HG03159 (cell line): Measurements from ENCODE around the gene XRCC3.
"Not testable (repeated sequence)": the region's sequence is repeated elsewhere in the genome, so short reads cannot be mapped to it uniquely, and the experiment has no call there.

Experiments
- ATAC-seq: cut with Tn5 transposase; IDR thresholded peaks from one replicate; pipeline ENCODE4 v1.9.1; 2021; ENCODE audit warnings: mild to moderate bottlenecking, moderate library complexity; ENCODE audit not compliant: unreplicated experiment

Gene XRCC3

DNA sequence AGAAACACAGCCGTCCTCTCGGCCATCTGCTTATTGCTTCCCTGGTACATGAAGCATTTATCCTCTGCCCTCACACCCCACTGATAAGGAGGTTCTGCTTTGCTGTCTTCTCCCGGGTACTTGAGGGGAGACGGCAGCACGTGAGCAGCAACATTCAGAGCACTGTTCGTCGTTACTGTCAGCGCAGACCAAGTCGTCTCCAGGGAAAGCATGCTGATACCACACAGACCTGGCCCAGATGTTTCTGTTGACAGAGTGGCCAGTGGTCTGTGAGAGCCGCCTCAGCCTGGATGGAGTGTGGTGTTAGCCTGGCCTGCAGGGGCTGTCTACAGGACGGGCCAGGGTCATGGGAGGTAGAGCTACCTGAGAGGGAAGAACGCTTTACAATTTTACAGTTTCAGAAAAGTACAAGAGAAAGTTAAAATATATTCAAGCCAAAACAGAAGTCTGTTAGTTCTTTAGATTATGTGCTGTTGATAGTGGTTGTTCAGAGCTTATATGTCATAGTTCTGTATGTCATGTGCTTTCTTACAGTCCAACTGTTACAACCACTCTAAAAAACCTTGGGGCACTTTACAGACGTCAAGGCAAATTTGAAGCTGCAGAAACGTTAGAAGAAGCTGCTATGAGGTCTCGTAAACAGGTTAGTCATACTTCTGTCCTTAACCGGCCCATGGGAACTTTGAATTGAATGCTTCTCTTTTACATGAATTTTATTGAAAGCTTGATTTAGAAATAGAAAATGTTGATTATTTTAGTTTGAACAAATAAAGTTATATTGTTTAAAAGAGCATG, 38.2 kb downstream of the XRCC3 start:
- ATAC-seq: no peak

- ATAC-seq: no peak
These were observed 39.3 kb downstream of the XRCC3 start for GRCh38 chr14:103675957-103676356.

GRCh38 chr14:103671911-103672310, 43.3 kb downstream of the XRCC3 start:
- ATAC-seq: no peak

DNA sequence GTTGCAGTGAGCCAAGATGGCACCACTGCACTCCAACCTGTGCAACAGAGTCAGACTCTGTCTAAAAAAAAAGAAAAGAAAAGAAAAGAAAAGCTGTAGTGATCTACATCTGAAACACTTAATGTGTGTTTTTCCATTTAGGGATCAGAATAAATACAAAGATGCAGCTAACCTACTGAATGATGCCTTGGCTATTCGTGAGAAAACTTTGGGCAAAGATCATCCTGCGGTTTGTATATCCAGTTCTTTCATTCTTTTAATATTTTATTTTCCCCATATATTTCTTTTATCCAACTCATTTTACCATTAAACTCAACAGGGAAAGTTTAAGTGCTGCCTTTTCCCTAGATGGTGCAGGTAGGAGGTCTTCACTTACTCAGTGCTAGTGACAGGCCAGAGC, 45.9 kb downstream of the XRCC3 start:
- ATAC-seq: no peak

DNA sequence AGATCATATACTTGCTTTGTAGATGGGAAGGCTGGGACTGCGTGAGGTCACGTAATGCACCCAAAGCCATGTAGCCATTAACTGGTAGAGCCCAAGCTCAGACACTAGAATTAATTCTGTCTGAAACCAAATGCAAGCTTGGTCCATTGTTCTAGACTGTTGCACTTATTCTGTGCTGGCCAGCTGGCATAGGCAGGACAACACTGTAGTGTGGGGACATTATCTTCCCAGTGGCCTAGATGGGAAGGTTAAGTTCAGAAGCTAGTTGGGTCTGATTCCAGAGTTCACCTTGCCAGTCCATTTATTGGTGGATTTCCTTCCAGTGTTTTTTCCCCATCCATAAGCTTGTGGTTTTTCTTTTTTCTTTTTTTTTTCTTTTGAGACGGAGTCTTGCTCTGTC, 47.1 kb downstream of the XRCC3 start:
- ATAC-seq: no peak

DNA sequence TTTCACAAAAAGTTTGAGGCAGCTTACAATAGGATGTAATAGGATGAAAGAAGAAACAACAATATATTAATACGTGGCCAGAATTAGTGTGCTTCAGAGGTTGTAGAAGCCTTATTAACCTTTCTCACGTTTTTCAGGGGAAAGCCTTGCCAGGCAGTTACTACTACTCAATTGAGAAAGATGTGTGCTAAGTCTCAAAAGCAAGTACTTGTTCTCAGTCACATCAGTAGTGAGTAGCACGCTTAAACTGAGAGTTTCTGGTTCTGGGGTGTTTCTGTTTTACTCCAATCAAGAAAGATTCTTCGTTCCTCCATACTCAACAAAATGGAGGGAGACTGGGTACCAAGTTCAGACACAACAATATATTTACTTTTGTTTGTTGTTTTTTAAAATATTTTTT, 47.6 kb downstream of the XRCC3 start:
- ATAC-seq: no peak

- ATAC-seq: no peak
These were observed 51.7 kb downstream of the XRCC3 start for GRCh38 chr14:103663506-103663905.

- ATAC-seq: no peak
These were observed 52.7 kb downstream of the XRCC3 start for GRCh38 chr14:103662591-103662990.

DNA sequence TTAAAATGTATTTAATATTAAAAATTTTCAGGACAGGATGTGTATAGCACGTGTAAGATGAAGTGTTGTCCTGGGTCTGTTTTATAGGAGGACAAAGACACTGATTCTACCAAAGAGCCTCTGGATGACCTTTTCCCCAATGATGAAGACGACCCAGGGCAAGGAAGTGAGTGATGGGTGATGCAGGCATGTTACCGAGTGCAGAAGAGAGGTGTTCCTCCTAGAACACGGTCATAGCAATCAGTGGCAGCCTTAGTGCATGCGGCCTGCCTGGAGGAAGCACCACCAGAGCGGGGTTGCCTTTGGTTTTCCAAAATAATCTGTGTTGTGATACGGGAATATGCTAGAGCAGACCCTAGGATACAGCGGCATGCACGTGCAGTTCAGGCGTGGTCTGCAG, 53.2 kb downstream of the XRCC3 start:
- no peak for ATAC-seq

DNA sequence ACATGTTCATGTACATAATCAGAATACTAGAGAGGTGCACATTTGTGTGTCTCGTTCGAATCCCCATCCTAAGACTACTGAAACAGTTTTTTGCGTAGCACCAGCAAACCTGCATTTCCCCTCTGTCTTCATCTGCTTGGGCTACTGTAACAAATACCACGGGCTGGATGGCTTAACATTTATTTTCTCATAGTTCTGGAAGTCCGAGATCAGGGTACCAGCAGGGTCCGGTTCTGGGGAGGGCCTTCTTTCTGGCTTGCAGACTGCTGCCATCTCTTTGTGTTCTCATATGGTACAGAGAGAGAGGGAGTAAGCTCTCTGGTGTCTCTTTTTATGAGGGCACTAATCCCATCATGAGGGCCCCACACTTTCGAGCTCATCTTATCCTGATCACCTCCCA, 55.6 kb downstream of the XRCC3 start:
- ATAC-seq: no peak

- ATAC-seq: no peak
These were observed 57.8 kb downstream of the XRCC3 start for GRCh38 chr14:103657471-103657870.

GRCh38 chr14:103656756-103657133, 58.5 kb downstream of the XRCC3 start:
- no peak for ATAC-seq

DNA sequence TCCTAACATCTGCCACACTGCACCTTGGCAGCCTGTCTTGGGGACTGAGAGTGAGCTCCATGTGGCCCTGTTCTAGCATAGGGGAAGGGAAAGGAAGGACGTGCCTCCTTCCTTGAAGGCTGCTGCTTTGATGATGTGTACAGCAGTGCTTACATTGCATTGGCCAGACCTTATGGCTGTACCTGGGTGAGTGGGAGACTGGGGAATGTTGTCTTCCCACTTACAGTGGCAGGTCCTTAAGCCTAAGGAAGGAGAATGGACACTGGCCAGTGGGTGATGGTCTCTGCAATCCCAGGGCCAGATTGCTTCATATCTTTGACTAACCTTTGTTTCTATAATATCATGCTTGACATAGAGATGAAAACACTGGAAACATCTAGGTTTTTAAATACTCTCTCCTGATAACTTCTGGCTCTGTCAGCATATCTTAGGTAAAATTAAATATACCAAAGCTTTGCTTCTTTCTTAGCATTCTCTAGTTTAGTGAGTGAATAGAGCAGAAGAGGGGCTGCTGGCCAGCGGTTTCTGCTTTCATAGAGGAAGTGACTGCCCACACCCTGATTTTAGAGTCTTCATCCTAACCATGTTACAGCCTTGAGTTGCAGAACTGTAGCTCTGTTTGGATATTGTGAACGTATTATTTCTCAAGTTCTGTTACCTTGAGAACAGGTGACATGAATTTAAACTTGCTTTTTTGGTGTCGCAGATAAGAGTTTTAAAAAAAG, 59.1 kb downstream of the XRCC3 start:
- ATAC-seq: no peak

DNA sequence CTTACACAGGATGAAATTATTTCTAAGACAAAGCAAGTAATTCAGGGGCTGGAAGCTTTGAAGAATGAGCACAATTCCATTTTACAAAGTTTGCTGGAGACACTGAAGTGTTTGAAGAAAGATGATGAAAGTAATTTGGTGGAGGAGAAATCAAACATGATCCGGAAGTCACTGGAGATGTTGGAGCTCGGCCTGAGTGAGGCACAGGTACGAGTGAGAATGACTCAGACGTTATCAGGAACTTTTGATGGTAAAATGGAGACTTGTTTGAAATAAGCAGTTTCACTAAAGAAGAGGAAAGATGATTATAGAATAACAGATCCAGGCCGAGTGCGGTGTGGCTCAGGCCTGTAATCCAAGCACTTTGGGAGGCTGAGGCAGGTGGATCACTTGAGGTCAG, 60.6 kb downstream of the XRCC3 start:
- ATAC-seq: no peak

DNA sequence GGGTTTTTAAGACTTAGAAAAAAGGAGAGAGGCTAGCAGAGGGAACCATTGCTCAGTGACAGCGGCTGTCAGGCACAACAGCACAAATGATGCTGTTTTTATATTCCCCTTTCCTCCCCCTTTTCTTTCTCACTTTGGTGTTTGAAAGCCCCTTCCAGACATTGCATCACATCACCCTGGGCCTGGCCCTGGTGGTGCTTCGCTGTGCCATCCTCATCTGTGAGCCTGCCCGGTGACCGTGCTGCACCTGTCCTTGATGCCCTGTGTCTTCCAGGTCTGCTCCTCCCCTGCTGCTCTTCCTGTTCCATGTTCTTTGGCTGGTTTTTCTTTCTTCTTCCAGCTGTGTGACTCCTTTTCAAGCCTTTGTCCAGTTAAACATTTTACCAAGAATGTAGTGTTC, 61.4 kb downstream of the XRCC3 start:
- no peak for ATAC-seq

DNA sequence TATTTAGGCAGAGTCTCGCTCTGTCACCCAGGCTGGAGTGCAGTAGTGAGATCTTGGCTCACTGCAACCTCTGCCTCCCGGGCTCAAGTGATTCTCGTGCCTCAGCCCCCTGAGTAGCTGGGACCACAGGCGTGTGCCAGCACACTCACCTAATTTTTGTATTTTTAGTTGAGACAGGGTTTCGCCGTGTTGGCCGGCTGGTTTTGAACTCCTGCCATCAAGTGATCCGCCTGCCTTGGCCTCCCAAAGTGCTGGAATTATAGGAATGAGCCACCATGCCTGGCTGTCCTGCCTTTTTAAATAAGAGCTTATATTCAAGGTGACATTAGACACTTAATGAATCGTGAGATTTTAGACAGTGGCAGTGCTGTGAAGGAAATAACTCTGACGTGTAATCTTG, 61.9 kb downstream of the XRCC3 start:
- not testable (repeated sequence) for ATAC-seq

DNA sequence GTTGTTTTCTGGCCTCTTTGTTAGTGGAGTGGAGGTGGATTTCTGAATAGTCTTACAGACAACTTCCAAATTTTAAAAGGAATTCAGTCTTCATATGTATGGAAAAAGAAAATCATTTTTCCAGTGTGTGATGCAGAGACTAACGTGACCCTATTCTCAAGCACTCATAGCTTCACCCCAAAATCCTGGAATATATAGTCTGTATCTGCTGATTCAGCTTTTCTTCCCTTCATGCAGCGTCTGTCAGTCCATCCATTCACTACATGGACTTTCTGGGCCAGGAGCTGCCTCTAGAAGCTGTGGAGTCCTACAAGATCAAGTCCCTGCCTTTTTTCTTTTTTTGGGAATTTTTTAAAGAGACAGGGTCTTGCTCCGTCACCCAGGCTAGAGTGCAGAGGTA, 62.4 kb downstream of the XRCC3 start:
- ATAC-seq: no peak

GRCh38 chr14:103651585-103651984, 63.7 kb downstream of the XRCC3 start:
- ATAC-seq: no peak

- ATAC-seq: no peak
These were observed 65.0 kb downstream of the XRCC3 start for GRCh38 chr14:103650213-103650612.

GRCh38 chr14:103649001-103649400, 66.2 kb downstream of the XRCC3 start:
- no peak for ATAC-seq
